Upper lobe of left lung (tissue), 6 donors: ENCODE results near the gene CCDC92. TPM values are rescaled to one million over a fixed set of nuclear protein-coding genes. Genes with fewer than 3 reads are reported as not detected.

Source experiments
- ATAC-seq, 2 donors: fragments of 200-7000 bp; cut with Tn5 transposase; one replicate each; pipeline ENCODE4 v1.9.1; 2022; ENCODE audit warnings: mild to moderate bottlenecking in 2 of 2, moderate library complexity in 2 of 2; ENCODE audit not compliant: low FRiP score in 2 of 2
- DNase-seq, 2 donors: peaks; one replicate each; pipeline ENCODE4 v3.0.0-alpha.2; 2019 to 2020
- H3K27ac ChIP-seq, 4 donors: fragments of 200-600 bp; sonication (generic); one replicate each; pipeline ENCODE4 v1.5.1; 2016 to 2019
- H3K27me3 ChIP-seq, 4 donors: fragments of 200-600 bp; sonication (generic); one replicate each; pipeline ENCODE4 v1.5.1; 2017 to 2019
- H3K36me3 ChIP-seq, 4 donors: fragments of 200-600 bp; sonication (generic); one replicate each; pipeline ENCODE4 v1.5.1; 2016 to 2019
- H3K4me1 ChIP-seq, 4 donors: fragments of 200-600 bp; sonication (generic); one replicate each; pipeline ENCODE4 v1.5.1; 2018 to 2019
- H3K4me3 ChIP-seq, 4 donors: fragments of 200-600 bp; sonication (generic); one replicate each; pipeline ENCODE4 v1.5.1; 2017 to 2019; ENCODE audit warnings: mild to moderate bottlenecking in 2 of 4, moderate library complexity in 1 of 4
- H3K9me3 ChIP-seq, 4 donors: fragments of 200-600 bp; sonication (generic); one replicate each; pipeline ENCODE4 v1.5.1; 2018 to 2019
- EP300 ChIP-seq, 4 donors: sonication (generic); formaldehyde crosslinking; IDR thresholded peaks; one replicate each; pipeline ENCODE4 v1.5.1; 2017; ENCODE audit warnings: antibody characterized with exemption in 4 of 4, control low read depth in 2 of 4
- POLR2A ChIP-seq, 4 donors: fragments of 450-650 bp; IDR thresholded peaks; one replicate each; pipeline ENCODE4 v1.5.1; 2016 to 2017; ENCODE audit warnings: antibody characterized with exemption in 4 of 4, mild to moderate bottlenecking in 2 of 4
- POLR2AphosphoS5 ChIP-seq, 2 donors: sonication (generic); formaldehyde crosslinking; IDR thresholded peaks; one replicate each; pipeline ENCODE4 v1.5.1; 2017; ENCODE audit warnings: antibody characterized with exemption in 2 of 2
- WGBS, 2 donors: methylation state at CpG; one replicate each; pipeline ENCODE4 v1.1.5; 2017 to 2018; 5-methylcytosine and 5-hydroxymethylcytosine counted together
- total RNA-seq, 6 donors: library from RNA; depleted of rRNA in 4 of 6; stranded (reverse); fragments of >200 nt in 4 of 6; gene quantifications; one replicate each; pipeline versions ENCODE4 v1.1.0 to v1.2.1, GENCODE V29; 2016 to 2021
- TF ChIP-seq, protein P1 (sequence below), 6 experiments: fragments of 450-650 bp in 4 of 6; fragments of 200-600 bp in 2 of 6; sonication (generic) in 2 of 6; IDR thresholded peaks; one replicate each; pipeline ENCODE4 v1.5.1; 2016 to 2019; ENCODE audit warnings: antibody characterized with exemption in 6 of 6
- donor health status: DM: no; HTN: no; CAD: no; lungs with moderate emphysema.
- donor health status: DM: no; HTN: yes; CAD: no; lungs with severe emphysema.

The CCDC92 gene
- total RNA-seq, 6 donors from 2014 or later, result 33.8 to 48.9 (median 43.7) TPM

DNA sequence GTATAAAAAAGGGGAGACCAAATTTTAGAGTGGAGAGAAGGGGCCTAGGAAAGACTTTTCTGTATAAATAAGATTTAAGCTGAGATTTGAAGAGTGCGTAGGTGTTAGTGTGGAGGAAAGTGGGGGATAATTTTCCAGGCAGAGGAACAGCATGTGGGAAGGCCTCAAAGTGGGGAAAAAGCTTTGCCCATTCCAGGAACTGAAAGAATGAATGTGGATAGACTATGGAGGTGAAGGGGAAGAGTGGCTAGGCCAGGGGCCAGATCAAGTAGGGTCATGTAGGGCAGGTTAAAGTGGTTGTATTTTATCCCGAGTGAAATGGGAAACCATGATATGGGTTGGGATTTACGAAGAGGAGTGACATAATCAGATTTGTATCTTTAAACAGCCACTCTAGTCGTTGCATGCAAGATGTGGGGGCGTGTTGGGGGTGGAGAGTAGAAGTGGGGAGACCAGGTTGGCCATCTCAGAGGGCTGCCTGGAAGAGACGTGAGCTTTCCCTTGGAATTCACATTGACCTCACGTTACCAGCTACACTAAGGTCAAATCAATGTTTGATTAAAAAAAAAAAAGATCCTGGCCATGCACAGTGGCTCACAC lies 3.7 kb upstream of the CCDC92 start:
- TF ChIP-seq, protein P1, sequence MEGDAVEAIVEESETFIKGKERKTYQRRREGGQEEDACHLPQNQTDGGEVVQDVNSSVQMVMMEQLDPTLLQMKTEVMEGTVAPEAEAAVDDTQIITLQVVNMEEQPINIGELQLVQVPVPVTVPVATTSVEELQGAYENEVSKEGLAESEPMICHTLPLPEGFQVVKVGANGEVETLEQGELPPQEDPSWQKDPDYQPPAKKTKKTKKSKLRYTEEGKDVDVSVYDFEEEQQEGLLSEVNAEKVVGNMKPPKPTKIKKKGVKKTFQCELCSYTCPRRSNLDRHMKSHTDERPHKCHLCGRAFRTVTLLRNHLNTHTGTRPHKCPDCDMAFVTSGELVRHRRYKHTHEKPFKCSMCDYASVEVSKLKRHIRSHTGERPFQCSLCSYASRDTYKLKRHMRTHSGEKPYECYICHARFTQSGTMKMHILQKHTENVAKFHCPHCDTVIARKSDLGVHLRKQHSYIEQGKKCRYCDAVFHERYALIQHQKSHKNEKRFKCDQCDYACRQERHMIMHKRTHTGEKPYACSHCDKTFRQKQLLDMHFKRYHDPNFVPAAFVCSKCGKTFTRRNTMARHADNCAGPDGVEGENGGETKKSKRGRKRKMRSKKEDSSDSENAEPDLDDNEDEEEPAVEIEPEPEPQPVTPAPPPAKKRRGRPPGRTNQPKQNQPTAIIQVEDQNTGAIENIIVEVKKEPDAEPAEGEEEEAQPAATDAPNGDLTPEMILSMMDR (IDR thresholded peaks at IDR 0.05), result no peak
- TF ChIP-seq EP300 (IDR thresholded peaks at IDR 0.05) (no peak), POLR2AphosphoS5 (IDR thresholded peaks at IDR 0.05) (no peak), POLR2A (IDR thresholded peaks at IDR 0.05) (no peak)
- WGBS, 2 donors, result 79% methylated on average over 7 of the region's 7 CpGs
- no peak for ATAC-seq

DNA sequence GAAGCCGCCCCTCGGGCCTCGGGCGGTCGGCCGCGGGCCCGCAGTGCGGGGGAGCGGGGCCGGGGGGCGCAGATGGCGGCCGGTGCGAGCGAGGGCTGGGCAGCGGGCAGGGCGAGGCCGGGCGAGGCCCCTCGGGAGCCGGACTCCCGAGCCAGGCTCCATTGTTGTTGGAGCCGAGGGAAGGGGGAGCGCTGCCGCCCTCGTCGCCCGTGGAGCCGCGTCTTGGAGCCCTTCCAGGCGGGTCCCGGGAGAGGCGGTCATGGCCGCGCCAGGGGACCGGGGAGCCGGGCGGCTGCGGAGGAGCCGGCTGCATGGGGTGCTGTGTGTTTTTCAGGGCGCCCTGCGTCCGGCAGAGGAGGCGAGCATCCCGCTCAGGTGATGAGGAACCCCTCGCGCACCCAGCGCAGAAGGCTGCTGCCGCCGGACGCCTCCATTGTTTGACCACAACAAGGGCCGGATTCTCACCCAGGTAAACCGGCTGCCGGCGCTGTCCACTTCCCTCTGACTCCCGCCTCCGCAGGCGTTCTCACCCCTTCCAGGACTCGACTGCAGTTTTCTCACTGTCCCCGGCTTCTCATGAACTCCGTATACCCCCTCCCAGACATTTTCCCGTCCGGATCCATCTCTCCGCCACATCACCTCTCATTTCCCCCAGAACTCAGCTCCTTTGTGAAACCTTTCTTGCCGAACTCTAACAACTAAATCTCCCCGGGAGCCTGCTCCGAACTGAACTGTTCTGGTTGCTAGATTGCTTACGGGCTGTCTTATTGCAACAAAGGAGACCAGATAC lies 1.1 kb upstream of the CCDC92 start:
- no peaks in the 10 kb centered on the region for H3K27me3 ChIP-seq
- WGBS, 2 donors, result 2 to 4% methylated on average over 29 to 64 of the region's 69 CpGs
- DNase-seq (peak; percentile 48 to 90), ATAC-seq (peak in 1 of 2 donors; percentile 7)
- no peaks in the 10 kb centered on the region for H3K9me3 ChIP-seq
- H3K36me3 ChIP-seq, result peaks cover 0 to 12% (median 3%) of the 10 kb centered on the region in 4 donors
- peak overlapping the region; percentile 75 to 92 (median 87) for H3K27ac ChIP-seq
- peaks cover 10 to 23% (median 19%) of the 10 kb centered on the region in 4 donors for H3K4me1 ChIP-seq
- TF ChIP-seq POLR2A (IDR thresholded peaks at IDR 0.05) (peak in 1 of 4 donors; percentile 3), EP300 (IDR thresholded peaks at IDR 0.05) (no peak)
- peak overlapping the region; percentile 77 to 99 (median 89) for H3K4me3 ChIP-seq

More for the DNA sequence above, 3.7 kb upstream of the CCDC92 start:
- H3K9me3 ChIP-seq, result no peaks in the 10 kb centered on the region
- no peak overlapping the region for H3K4me3 ChIP-seq
- H3K27ac ChIP-seq, result no peak overlapping the region
- no peaks in the 10 kb centered on the region for H3K27me3 ChIP-seq
- no peak for DNase-seq
- peaks cover 10 to 16% (median 12%) of the 10 kb centered on the region in 4 donors for H3K4me1 ChIP-seq
- peaks cover 0 to 17% (median 3%) of the 10 kb centered on the region in 4 donors for H3K36me3 ChIP-seq

DNA sequence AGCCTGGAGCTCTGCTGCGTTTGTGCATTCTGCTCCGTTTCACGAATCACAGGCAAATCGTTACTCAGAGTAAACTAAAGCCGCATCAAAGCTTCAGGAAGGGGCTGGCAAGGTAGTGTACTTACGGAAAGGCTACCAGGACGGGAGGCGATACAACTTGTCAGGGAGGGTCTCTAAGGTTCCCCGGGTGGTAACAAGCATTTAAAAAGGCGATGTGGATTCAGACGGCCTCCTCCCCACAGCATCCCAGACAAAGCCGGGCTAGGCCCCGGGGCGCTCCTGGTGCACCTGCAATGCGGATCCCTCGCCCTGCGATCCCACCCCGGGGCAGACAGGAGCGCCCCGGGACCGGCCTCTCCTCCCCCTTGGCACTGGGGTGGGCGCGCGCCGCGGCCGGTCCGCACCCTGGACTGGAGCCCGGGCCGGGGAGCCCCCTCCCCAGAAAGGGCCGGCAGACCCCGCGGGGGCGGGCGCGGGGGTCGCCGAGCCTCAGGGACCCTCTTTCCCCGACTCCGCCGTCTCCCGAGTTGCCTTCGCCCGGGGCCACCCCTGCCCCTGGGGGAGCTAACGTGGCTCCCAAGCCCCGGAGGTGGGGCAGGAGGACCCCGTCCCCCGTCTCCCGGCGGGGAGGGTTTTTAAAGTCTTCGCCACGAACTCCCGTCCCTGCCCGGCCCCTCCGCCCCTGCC lies 718 bp downstream of the CCDC92 start:
- H3K4me1 ChIP-seq, result peaks cover 10 to 23% (median 19%) of the 10 kb centered on the region in 4 donors
- WGBS, 2 donors, result 0 to 1% methylated on average over 8 to 30 of the region's 55 CpGs
- peak in 1 of 2 donors; percentile 89 for DNase-seq

DNA sequence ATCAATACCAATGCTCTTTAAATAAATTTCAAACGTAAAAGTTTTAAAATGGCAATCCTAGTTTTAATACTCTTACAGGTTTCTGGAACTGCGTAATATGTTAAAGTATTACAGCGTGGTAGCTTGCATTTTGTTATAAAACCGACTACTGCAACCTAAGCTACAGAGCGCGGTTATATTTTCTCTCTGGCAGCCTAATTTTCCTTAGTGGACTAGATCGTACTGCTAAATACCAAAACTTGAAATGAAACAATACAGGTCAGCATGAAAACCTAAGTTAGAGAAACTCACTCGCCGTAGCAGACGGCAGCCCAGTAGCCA lies 1.2 kb downstream of the CCDC92 start:
- ATAC-seq (no peak), DNase-seq (no peak)
- H3K4me3 ChIP-seq, result peak overlapping the region; percentile 54 to 99 (median 88)
- WGBS, 2 donors, result 31 to 38% methylated on average over 10 of the region's 10 CpGs
- H3K9me3 ChIP-seq, result no peaks in the 10 kb centered on the region
- H3K27me3 ChIP-seq, result no peaks in the 10 kb centered on the region
- peaks cover 0 to 8% (median 2%) of the 10 kb centered on the region in 4 donors for H3K36me3 ChIP-seq
- H3K27ac ChIP-seq, result peak overlapping the region; percentile 87 to 98 (median 92)
- TF ChIP-seq POLR2AphosphoS5 (IDR thresholded peaks at IDR 0.05) (no peak), POLR2A (IDR thresholded peaks at IDR 0.05) (peak in 2 of 4 donors; percentile 10 to 11), EP300 (IDR thresholded peaks at IDR 0.05) (no peak)
- TF ChIP-seq, protein P1 (IDR thresholded peaks at IDR 0.05), result no peak
- H3K4me1 ChIP-seq, result peaks cover 10 to 26% (median 19%) of the 10 kb centered on the region in 4 donors

More for the DNA sequence above, 718 bp downstream of the CCDC92 start:
- ATAC-seq, result peak; percentile 8 to 20
- peaks cover 0 to 12% (median 3%) of the 10 kb centered on the region in 4 donors for H3K36me3 ChIP-seq
- H3K27me3 ChIP-seq, result no peaks in the 10 kb centered on the region
- peak overlapping the region; percentile 54 to 99 (median 88) for H3K4me3 ChIP-seq
- TF ChIP-seq EP300 (IDR thresholded peaks at IDR 0.05), result no peak
- no peaks in the 10 kb centered on the region for H3K9me3 ChIP-seq
- H3K27ac ChIP-seq, result peak overlapping the region; percentile 87 to 98 (median 92)

DNA sequence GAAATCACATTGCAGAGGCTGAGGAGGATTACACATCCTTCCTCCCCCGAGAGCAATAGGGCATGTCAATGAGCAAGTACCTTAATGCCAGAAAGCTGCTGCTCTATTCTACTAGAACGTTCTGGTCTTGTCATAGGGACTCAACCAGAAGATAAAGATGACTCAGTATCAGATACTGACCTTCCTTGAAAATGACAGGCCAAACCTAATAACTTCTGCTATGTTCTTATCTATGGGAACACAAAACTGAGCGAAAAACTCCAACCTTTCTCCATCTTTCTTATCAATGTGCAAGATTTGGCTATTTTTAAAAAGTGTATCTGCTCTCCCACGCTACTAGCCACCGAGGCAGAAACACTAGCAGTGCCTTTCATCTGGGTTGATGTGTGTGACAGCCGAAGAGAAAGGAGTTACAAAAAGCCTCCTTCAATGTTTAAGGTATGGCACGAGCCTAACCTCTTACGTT lies 5.5 kb downstream of the CCDC92 start:
- ATAC-seq, result no peak
- H3K4me3 ChIP-seq, result no peak overlapping the region

More for the DNA sequence above, 5.5 kb downstream of the CCDC92 start:
- Histone ChIP-seq H3K9me3 (no peaks in the 10 kb centered on the region), H3K4me1 (peaks cover 4 to 19% (median 13%) of the 10 kb centered on the region in 4 donors), H3K27me3 (no peaks in the 10 kb centered on the region), H3K27ac (no peak overlapping the region), H3K36me3 (peaks cover 0 to 5% (median 0%) of the 10 kb centered on the region in 4 donors)
- whole genome bisulfite sequencing, 2 donors, result 87 to 88% methylated on average over 8 of the region's 8 CpGs
- no peak for TF ChIP-seq EP300 (IDR thresholded peaks at IDR 0.05)
- TF ChIP-seq POLR2A (IDR thresholded peaks at IDR 0.05), result no peak
- no peak for TF ChIP-seq POLR2AphosphoS5 (IDR thresholded peaks at IDR 0.05)
- TF ChIP-seq, protein P1 (IDR thresholded peaks at IDR 0.05), result no peak
- DNase-seq, result no peak
